Parathyroid adenoma (tissue), 2 donors: ENCODE results near the gene NTN1.

Experiments used
- H2AFZ ChIP-seq: fragments of 300-600 bp; sonication (generic); one replicate; pipeline ENCODE4 v1.7.0; 2017; ENCODE audit warnings: antibody characterized with exemption, mild to moderate bottlenecking
- H3K27ac ChIP-seq: fragments of 300-600 bp; sonication (generic); one replicate; pipeline ENCODE4 v1.7.0; 2017
- H3K27me3 ChIP-seq: fragments of 300-600 bp; sonication (generic); one replicate; pipeline ENCODE4 v1.7.0; 2017; ENCODE audit warnings: low read length; ENCODE audit not compliant: control insufficient read depth, insufficient read depth
- H3K36me3 ChIP-seq: fragments of 300-600 bp; sonication (generic); one replicate; pipeline ENCODE4 v1.7.0; 2017; ENCODE audit warnings: low read length; ENCODE audit not compliant: control insufficient read depth, insufficient read depth
- H3K4me1 ChIP-seq: fragments of 300-600 bp; sonication (generic); one replicate; pipeline ENCODE4 v1.7.0; 2017; ENCODE audit warnings: control low read depth
- H3K4me2 ChIP-seq: fragments of 300-600 bp; sonication (generic); one replicate; pipeline ENCODE4 v1.7.0; 2017; ENCODE audit warnings: low read length
- H3K4me3 ChIP-seq: fragments of 300-600 bp; sonication (generic); one replicate; pipeline ENCODE4 v1.7.0; 2017; ENCODE audit warnings: low read depth, low read length
- H3K79me2 ChIP-seq: fragments of 300-600 bp; sonication (generic); one replicate; pipeline ENCODE4 v1.7.0; 2017; ENCODE audit warnings: control low read depth
- H3K9ac ChIP-seq: fragments of 300-600 bp; sonication (generic); one replicate; pipeline ENCODE4 v1.7.0; 2017; ENCODE audit warnings: mild to moderate bottlenecking
- H3K9me3 ChIP-seq: fragments of 300-600 bp; sonication (generic); one replicate; pipeline ENCODE4 v1.7.0; 2017; ENCODE audit warnings: low read length; ENCODE audit not compliant: control insufficient read depth
- TF ChIP-seq, protein P1 (sequence below): fragments of 300-600 bp; sonication (generic); IDR thresholded peaks from one replicate; pipeline ENCODE4 v1.7.0; 2017; ENCODE audit warnings: antibody characterized with exemption, mild to moderate bottlenecking
- donor health status: primary hyperparathyroidism.

The NTN1 gene

DNA sequence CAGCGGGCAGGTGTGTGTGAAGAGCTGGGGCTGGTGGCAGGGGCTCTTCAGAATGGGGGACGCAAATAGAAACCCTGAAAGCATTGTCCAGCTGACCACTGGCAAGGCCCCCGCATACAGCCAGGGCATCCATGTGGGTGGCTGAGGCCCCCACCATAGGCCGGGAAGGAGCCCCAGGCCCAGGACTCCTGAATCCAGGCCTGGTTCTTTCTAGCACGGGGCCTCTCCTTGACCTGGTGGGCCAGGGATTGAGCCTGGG is 200.5 kb downstream of the NTN1 start:
- Histone ChIP-seq H3K4me1 (no peaks in the 10 kb centered on the region), H3K79me2 (no peaks in the 10 kb centered on the region)
- TF ChIP-seq, protein P1, sequence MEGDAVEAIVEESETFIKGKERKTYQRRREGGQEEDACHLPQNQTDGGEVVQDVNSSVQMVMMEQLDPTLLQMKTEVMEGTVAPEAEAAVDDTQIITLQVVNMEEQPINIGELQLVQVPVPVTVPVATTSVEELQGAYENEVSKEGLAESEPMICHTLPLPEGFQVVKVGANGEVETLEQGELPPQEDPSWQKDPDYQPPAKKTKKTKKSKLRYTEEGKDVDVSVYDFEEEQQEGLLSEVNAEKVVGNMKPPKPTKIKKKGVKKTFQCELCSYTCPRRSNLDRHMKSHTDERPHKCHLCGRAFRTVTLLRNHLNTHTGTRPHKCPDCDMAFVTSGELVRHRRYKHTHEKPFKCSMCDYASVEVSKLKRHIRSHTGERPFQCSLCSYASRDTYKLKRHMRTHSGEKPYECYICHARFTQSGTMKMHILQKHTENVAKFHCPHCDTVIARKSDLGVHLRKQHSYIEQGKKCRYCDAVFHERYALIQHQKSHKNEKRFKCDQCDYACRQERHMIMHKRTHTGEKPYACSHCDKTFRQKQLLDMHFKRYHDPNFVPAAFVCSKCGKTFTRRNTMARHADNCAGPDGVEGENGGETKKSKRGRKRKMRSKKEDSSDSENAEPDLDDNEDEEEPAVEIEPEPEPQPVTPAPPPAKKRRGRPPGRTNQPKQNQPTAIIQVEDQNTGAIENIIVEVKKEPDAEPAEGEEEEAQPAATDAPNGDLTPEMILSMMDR: no peak

DNA sequence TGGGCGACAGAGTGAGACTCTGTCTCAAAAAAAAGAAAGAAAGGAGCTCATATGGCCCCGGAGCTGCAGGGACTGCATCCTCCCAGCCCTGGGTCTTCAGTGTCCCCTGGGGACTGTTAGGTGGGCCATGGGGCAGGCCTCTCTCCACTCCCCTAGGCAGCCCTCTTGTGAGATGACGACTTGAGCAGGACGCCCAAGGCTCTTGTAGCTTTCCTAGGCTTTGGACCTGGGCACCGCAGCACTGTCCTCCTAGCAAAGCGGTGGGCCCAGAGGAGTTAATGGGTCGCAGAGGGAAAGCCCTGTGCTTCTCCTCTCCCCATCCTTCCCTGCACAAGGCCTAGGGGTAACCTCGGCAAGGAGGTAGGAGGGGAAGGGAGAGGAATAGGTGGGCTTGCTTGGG is 202.2 kb downstream of the NTN1 start:
- Histone ChIP-seq H3K9ac (no peak overlapping the region), H3K4me3 (no peak overlapping the region), H3K4me1 (no peaks in the 10 kb centered on the region), H2AFZ (no peak overlapping the region), H3K27ac (no peak overlapping the region), H3K27me3 (no peaks in the 10 kb centered on the region), H3K36me3 (no peaks in the 10 kb centered on the region), H3K9me3 (no peaks in the 10 kb centered on the region), H3K79me2 (no peaks in the 10 kb centered on the region), H3K4me2 (no peak overlapping the region)
- TF ChIP-seq, protein P1: no peak

More for the DNA sequence above, 200.5 kb downstream of the NTN1 start:
- Histone ChIP-seq H3K27me3 (no peaks in the 10 kb centered on the region), H3K9me3 (no peaks in the 10 kb centered on the region), H3K4me2 (no peak overlapping the region), H3K36me3 (no peaks in the 10 kb centered on the region), H3K9ac (no peak overlapping the region), H2AFZ (no peak overlapping the region), H3K27ac (no peak overlapping the region), H3K4me3 (no peak overlapping the region)

DNA sequence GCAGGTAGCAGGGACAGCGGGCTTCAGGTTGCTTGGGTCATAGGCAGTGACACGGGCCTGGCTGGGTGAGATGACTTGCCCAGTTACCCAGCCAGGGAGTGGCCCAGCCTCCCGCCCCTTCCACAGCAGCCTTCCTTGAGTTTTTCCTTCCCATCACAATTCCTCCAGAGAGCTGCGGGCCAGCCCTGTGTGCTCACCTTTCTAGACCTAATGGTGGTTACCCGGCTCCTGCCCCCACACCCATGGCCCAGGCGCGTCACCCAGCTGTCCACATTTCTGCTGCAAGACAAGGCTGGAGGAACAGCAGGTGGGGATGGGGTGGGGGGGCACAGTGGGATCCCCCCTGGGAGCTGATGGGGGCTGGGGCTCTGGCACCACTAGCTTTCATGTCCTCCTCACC is 203.2 kb downstream of the NTN1 start:
- Histone ChIP-seq H3K36me3 (no peaks in the 10 kb centered on the region), H3K9me3 (no peaks in the 10 kb centered on the region), H3K9ac (no peak overlapping the region), H3K79me2 (no peaks in the 10 kb centered on the region), H3K4me2 (no peak overlapping the region), H3K27me3 (no peaks in the 10 kb centered on the region), H3K4me1 (no peaks in the 10 kb centered on the region), H2AFZ (no peak overlapping the region), H3K4me3 (no peak overlapping the region), H3K27ac (no peak overlapping the region)
- TF ChIP-seq, protein P1: no peak

DNA sequence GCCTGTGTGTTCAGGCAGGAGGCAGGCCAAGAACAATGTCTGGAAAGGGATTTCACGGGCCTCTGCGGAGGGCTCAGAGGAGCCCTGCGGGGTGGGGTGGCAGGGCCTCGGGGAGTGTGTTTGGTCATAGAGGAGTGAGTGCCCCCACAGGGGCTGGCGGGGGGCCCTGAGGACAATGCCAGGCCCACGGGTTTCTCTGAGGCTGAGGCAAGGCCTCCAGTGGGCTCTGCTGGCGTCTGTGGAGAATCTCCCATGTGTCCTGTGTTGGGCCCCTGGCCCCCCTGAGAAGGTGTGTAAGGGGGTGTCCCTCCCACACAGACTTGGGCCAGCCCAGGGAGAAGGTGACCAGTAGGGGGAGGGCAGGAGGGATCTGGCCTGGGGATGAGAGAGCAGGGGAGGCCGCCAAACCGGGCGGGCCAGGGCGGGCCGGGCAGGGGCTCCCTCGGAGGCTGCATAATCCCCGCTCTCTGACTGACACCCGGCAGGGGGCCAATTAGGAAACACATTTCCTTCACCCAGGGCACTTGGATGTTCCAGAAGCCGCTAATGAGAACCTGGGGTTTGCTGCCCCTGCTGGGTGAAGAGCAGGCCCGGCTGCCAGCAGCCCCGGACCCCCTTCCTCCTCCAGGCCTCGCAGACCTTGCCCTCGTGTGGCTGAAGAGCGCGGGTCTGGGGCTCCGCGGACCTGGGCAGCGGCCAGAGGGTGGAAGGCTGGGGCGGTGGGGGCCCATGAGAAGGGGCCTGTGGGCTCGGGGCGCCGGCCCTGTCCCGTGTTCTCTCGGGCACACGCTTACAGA is 204.2 kb downstream of the NTN1 start:
- Histone ChIP-seq H3K27ac (no peak overlapping the region), H3K4me3 (no peak overlapping the region), H3K9me3 (no peaks in the 10 kb centered on the region), H3K27me3 (no peaks in the 10 kb centered on the region), H3K79me2 (no peaks in the 10 kb centered on the region), H3K4me2 (no peak overlapping the region), H3K9ac (no peak overlapping the region), H2AFZ (no peak overlapping the region), H3K36me3 (no peaks in the 10 kb centered on the region), H3K4me1 (no peaks in the 10 kb centered on the region)
- TF ChIP-seq, protein P1: no peak

DNA sequence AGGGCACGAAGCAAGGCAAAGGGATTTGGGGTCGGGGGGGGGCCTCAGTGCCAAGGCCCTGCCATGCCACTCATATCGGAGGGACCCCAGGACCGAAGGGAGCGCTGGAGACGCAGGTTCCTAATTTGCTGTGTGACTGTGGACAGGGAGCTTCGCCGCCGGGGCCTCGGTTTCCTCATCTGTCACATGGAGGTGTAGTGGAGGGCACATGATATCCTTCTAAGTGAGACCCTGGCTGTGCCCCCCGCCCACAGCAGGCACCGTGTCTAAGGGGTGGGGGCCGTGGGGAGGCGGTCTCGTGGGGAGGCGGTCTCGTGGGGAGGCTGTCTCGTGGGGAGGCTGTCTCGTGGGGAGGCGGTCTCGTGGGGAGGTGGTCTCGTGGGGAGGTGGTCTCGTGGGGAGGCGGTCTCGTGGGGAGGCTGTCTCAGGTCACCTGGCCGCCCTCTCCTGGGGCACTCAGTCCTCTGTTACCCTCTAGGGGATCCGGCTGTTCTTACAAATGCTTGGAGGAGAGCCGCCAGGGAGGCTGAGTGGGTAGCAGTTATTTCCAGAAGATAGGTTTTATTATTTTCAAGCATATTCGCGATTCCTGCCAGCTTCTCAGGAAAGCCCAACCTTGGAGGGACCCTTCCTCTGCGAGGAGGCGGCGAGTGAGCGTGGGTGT is 205.0 kb downstream of the NTN1 start:
- Histone ChIP-seq H3K4me1 (no peaks in the 10 kb centered on the region), H3K9me3 (no peaks in the 10 kb centered on the region), H3K36me3 (no peaks in the 10 kb centered on the region), H3K9ac (no peak overlapping the region), H3K4me3 (no peak overlapping the region), H3K27ac (no peak overlapping the region), H3K79me2 (no peaks in the 10 kb centered on the region), H3K27me3 (no peaks in the 10 kb centered on the region), H3K4me2 (no peak overlapping the region), H2AFZ (no peak overlapping the region)
- TF ChIP-seq, protein P1: no peak
